B cell (primary cell): Measurements from ENCODE around the gene PRDM4. TPM values are rescaled to one million over a fixed set of nuclear protein-coding genes. Genes with fewer than 3 reads are reported as not detected.
"Not testable (repeated sequence)": the region's sequence is repeated elsewhere in the genome, so short reads cannot be mapped to it uniquely, and the experiment has no call there.

Experiments used
- ATAC-seq: fragments of 200-7000 bp; cut with Tn5 transposase; one replicate; pipeline ENCODE4 v1.10.0; 2021; ENCODE audit warnings: low read depth, mild to moderate bottlenecking, moderate number of reproducible peaks, moderate library complexity
- CTCF ChIA-PET: fragments of 350-600 bp; sonication (Branson Sonifier 250); formaldehyde crosslinking; loops from one replicate; lab custom pipeline; 2021; ENCODE audit warnings: antibody characterized with exemption, inconsistent platforms; lab: Charles Lee
- POLR2A ChIA-PET: fragments of 350-600 bp; sonication (Branson Sonifier 250); formaldehyde crosslinking; loops from one replicate; lab custom pipeline; 2021; ENCODE audit warnings: antibody characterized with exemption; lab: Charles Lee
- DNase-seq: peaks from one replicate; pipeline ENCODE4 v3.0.0; 2013
- H2AFZ ChIP-seq: 2 replicates; pipeline ENCODE4 v1.6.1; 2012; ENCODE audit warnings: mild to moderate bottlenecking, low read depth, low read length; ENCODE audit not compliant: insufficient read depth, poor library complexity, severe bottlenecking
- H3K27ac ChIP-seq, 2 donors: 1 replicate in 1 of 2; 2 replicates in 1 of 2; pipeline ENCODE4 v1.5.1; 2012 to 2013; ENCODE audit warnings: low read length in 2 of 2, mild to moderate bottlenecking in 2 of 2, moderate library complexity in 1 of 2
- H3K27me3 ChIP-seq, 4 experiments: fragments of 200-600 bp in 1 of 4; sonication (generic) in 1 of 4; replicated peaks in 1 of 4; 1 replicate in 2 of 4; 2 replicates in 2 of 4; pipeline versions ENCODE4 v1.6.1 to v1.7.0; 2013 to 2016; ENCODE audit warnings: low read length in 3 of 4, mild to moderate bottlenecking in 2 of 4, mixed read lengths in 1 of 4, moderate library complexity in 1 of 4; ENCODE audit not compliant: insufficient read depth in 4 of 4, control insufficient read depth in 3 of 4; ENCODE audit errors: control extremely low read depth in 1 of 4
- H3K36me3 ChIP-seq, 2 experiments: replicated peaks in 1 of 2; 1 replicate in 1 of 2; 2 replicates in 1 of 2; pipeline versions ENCODE4 v1.6.1 to v1.7.1; 2013; ENCODE audit warnings: low read length in 1 of 2; ENCODE audit not compliant: insufficient read depth in 2 of 2, control insufficient read depth in 1 of 2; ENCODE audit errors: control extremely low read depth in 1 of 2, extremely low read depth in 1 of 2
- H3K4me1 ChIP-seq, 2 donors: fragments of 200-600 bp in 1 of 2; sonication (generic) in 1 of 2; 1 replicate in 1 of 2; 2 replicates in 1 of 2; pipeline versions ENCODE4 v1.5.1 to v1.6.1; 2013 to 2017; ENCODE audit warnings: low read length in 2 of 2; ENCODE audit not compliant: control insufficient read depth in 2 of 2, insufficient read depth in 2 of 2
- H3K4me2 ChIP-seq: replicated peaks from 2 replicates; pipeline ENCODE3; 2012; ENCODE audit warnings: mild to moderate bottlenecking, low read depth, low read length; ENCODE audit not compliant: poor library complexity, severe bottlenecking
- H3K4me3 ChIP-seq, 5 experiments: fragments of 200-600 bp in 1 of 5; sonication (generic) in 1 of 5; 1 replicate in 3 of 5; 2 replicates in 2 of 5; pipeline versions ENCODE4 v1.5.1 to v1.7.0; 2011 to 2016; ENCODE audit warnings: low read length in 4 of 5, mild to moderate bottlenecking in 4 of 5, low read depth in 2 of 5, control low read depth in 1 of 5, moderate library complexity in 1 of 5; ENCODE audit not compliant: insufficient read depth in 1 of 5; ENCODE audit errors: control extremely low read depth in 1 of 5, extremely low read depth in 1 of 5
- H3K79me2 ChIP-seq: fragments of 200-600 bp; sonication (generic); one replicate; pipeline ENCODE4 v1.6.0; 2016; ENCODE audit warnings: low read length; ENCODE audit not compliant: control insufficient read depth, insufficient read depth
- H3K9ac ChIP-seq: fragments of 200-600 bp; sonication (generic); 2 replicates; pipeline ENCODE4 v1.6.1; 2017; ENCODE audit warnings: mild to moderate bottlenecking, low read length, moderate library complexity
- H3K9me3 ChIP-seq, 3 donors: one replicate each; pipeline versions ENCODE4 v1.6.1 to v1.7.1; 2013; ENCODE audit warnings: low read length in 2 of 3; ENCODE audit not compliant: control insufficient read depth in 2 of 3, insufficient read depth in 1 of 3; ENCODE audit errors: control extremely low read depth in 1 of 3
- H4K20me1 ChIP-seq: 2 replicates; pipeline ENCODE4 v1.6.0; 2012; ENCODE audit warnings: mild to moderate bottlenecking, low read length; ENCODE audit not compliant: insufficient read depth, control insufficient read depth, poor library complexity, severe bottlenecking
- H3K27ac Mint-ChIP-seq: one replicate; pipeline ENCODE4 v1.8.0; 2021; ENCODE audit warnings: mixed read lengths
- H3K27me3 Mint-ChIP-seq: one replicate; pipeline ENCODE4 v1.8.0; 2021; ENCODE audit warnings: mixed read lengths
- H3K4me1 Mint-ChIP-seq: one replicate; pipeline ENCODE4 v1.8.0; 2021; ENCODE audit warnings: mixed read lengths
- H3K4me3 Mint-ChIP-seq: one replicate; pipeline ENCODE4 v1.8.0; 2021; ENCODE audit warnings: mixed read lengths
- H3K9me3 Mint-ChIP-seq: one replicate; pipeline ENCODE4 v1.8.0; 2022; ENCODE audit warnings: mixed read lengths; ENCODE audit not compliant: insufficient read depth
- CTCF ChIP-seq: fragments of 200-600 bp; IDR thresholded peaks from one replicate; pipeline ENCODE4 v1.8.0; 2022; ENCODE audit warnings: antibody characterized with exemption, mild to moderate bottlenecking
- EZH2 ChIP-seq: IDR thresholded peaks from 2 replicates; pipeline ENCODE4 v1.6.1; 2012; ENCODE audit warnings: borderline replicate concordance, low read depth, mild to moderate bottlenecking, moderate library complexity, low read length; ENCODE audit not compliant: insufficient read depth, poor library complexity, severe bottlenecking
- WGBS: methylation state at CpG from one replicate; pipeline ENCODE4 v1.1.5; 2013; ENCODE audit warnings: missing lambda C conversion rate; ENCODE audit not compliant: insufficient coverage; 5-methylcytosine and 5-hydroxymethylcytosine counted together
- intact Hi-C: fragments of 100-400 bp; cut with micrococcal nuclease; formaldehyde crosslinking; loops from one replicate; pipeline ENCODE4 v1.10.0; 2022
- polyA plus RNA-seq: library from polyadenylated mRNA; depleted of rRNA; stranded (reverse); fragments of >200 nt; gene quantifications from 2 replicates; pipeline ENCODE4 v1.2.3, GENCODE V29; 2012
- total RNA-seq, 2 donors: library from RNA; stranded (reverse); fragments of 120-200 nt in 1 of 2; gene quantifications; 1 replicate in 1 of 2; 2 replicates in 1 of 2; pipeline versions ENCODE4 v1.2.3 to v1.2.4, GENCODE V29; 2013 to 2022

PRDM4 gene
- total and polyA plus RNA-seq, 2 donors (not counting 1 experiment from before 2014, with no cell fraction given): 50.1 to 117 TPM

DNA sequence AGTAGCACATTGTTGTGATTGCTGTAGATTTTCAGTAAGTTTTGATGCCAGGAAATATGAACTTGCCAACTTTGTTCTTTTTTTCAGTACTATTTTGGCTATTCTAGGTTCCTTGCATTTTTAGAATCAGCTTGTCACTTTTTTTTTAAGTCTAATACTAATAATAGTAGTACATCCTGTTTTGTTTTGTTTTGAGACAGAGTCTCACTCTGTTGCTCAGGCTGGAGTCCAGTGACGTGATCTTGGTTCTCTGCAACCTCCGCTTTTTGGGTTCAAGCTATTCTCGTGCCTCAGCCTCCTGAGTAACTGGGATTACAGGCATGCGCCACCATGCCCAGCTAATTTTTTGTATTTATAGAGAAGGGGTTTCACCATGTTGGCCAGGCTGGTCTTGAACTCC is 58.8 kb downstream of the PRDM4 start:
- Histone ChIP-seq H3K4me2 (no peak overlapping the region), H2AFZ (no peak overlapping the region), H3K36me3 (peaks cover 25 to 81% of the 10 kb centered on the region in 2 experiments), H3K27ac (peak overlapping the region; percentile 67 to 74), H3K79me2 (no peaks in the 10 kb centered on the region), H3K9me3 (peaks cover 4 to 10% (median 4%) of the 10 kb centered on the region in 3 donors), H3K4me3 (no peak overlapping the region), H3K27me3 (no peaks in the 10 kb centered on the region), H3K4me1 (peaks cover 11 to 19% of the 10 kb centered on the region in 2 donors), H3K9ac (no peak overlapping the region), H4K20me1 (no peaks in the 10 kb centered on the region)
- CTCF ChIA-PET: interaction anchor here (1.4 to 1.8 kb wide), 3 partner anchors 50 to 184 kb away, joined by 3 read pairs; no protein-coding TSS in a partner anchor
- peaks cover 4% of the 10 kb centered on the region for H3K9me3 Mint-ChIP-seq
- ATAC-seq (peak; percentile 31), DNase-seq (no peak)
- peak overlapping the region; percentile 57 for H3K4me3 Mint-ChIP-seq
- intact Hi-C loops: no loop called here
- 63% methylated on average over 4 of the region's 4 CpGs for WGBS
- no peak for TF ChIP-seq CTCF
- no peak for TF ChIP-seq EZH2
- peak overlapping the region; percentile 83 for H3K27ac Mint-ChIP-seq
- POLR2A ChIA-PET: interaction anchor here (0.9 to 1.0 kb wide), 2 partner anchors 12 to 30 kb away, joined by 3 to 5 read pairs; no protein-coding TSS in a partner anchor
- peaks cover 24% of the 10 kb centered on the region for H3K4me1 Mint-ChIP-seq
- no peaks in the 10 kb centered on the region for H3K27me3 Mint-ChIP-seq

DNA sequence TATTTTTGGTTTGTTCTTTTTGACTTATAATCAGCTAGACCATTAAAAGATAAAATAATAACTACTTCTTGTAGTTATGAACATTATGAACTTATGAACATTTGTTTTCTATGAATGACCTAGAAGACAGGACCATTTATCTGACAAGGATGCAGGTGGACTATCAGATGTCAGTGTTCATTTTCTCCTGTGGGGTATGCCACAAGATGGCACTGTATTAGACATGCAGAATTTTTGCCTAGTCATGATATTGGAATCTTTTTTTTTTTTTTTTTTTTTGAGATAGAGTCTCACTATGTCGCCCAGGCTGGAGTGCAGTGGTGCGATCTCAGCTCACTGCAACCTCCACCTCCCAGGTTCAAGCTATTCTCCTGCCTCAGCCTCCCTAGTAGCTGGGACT is 65.2 kb downstream of the PRDM4 start:
- H3K27ac ChIP-seq, H2AFZ ChIP-seq, H3K79me2 ChIP-seq, H3K9me3 Mint-ChIP-seq, H3K4me1 ChIP-seq, H3K4me3 ChIP-seq, H3K4me2 ChIP-seq, H3K4me1 Mint-ChIP-seq, H3K9me3 ChIP-seq, H3K27me3 ChIP-seq, H3K4me3 Mint-ChIP-seq, H4K20me1 ChIP-seq, H3K27ac Mint-ChIP-seq, H3K9ac ChIP-seq, POLR2A ChIA-PET, H3K27me3 Mint-ChIP-seq: not testable (repeated sequence)
- peaks cover 21 to 96% of the 10 kb centered on the region in 2 experiments for H3K36me3 ChIP-seq
- DNase-seq (peak; percentile 42), ATAC-seq (peak; percentile 33)
- CTCF ChIA-PET: interaction anchor here (0.7 to 3.5 kb wide), 13 partner anchors 17 to 191 kb away, joined by 3 to 20 read pairs (median 5); no protein-coding TSS in a partner anchor
- WGBS: no CpG with 5 or more reads among the region's 2 CpGs
- intact Hi-C loops: loop anchor here (1.0 kb wide), 1 partner anchor 190 kb away; no protein-coding TSS in a partner anchor
- peak; percentile 31 for TF ChIP-seq CTCF
